Cerebellar cortex (tissue), 1 donor: ENCODE data around the gene CDC42BPG.

Experiments
- DNase-seq: peaks from one replicate; pipeline ENCODE4 v3.0.0-alpha.2; 2015; ENCODE audit warnings: low spot score

Gene CDC42BPG

GRCh38 chr11:64844330-64845128 lies at the start of gene CDC42BPG:
Gene CDC42BPG (minus strand): TSS chr11:64844653. CDS start chr11:64844569, 84 bp downstream.
- peak; percentile 49 for DNase-seq

GRCh38 chr11:64893194-64894069 lies 49.0 kb upstream of the CDC42BPG start:
- no peak for DNase-seq

- DNase-seq = no peak
These were observed 48.4 kb upstream of the CDC42BPG start for GRCh38 chr11:64892838-64893193.

GRCh38 chr11:64892411-64892831 lies 48.0 kb upstream of the CDC42BPG start:
- peak; percentile 60 for DNase-seq

- DNase-seq = no peak
These were observed 47.4 kb upstream of the CDC42BPG start for GRCh38 chr11:64891880-64892279.

- no peak for DNase-seq
These were observed 46.9 kb upstream of the CDC42BPG start for GRCh38 chr11:64891215-64891848.

- DNase-seq = peak; percentile 76
These were observed 46.1 kb upstream of the CDC42BPG start for GRCh38 chr11:64890522-64890939.

GRCh38 chr11:64888729-64889511 lies 44.5 kb upstream of the CDC42BPG start:
- no peak for DNase-seq

GRCh38 chr11:64888406-64888728 lies 43.9 kb upstream of the CDC42BPG start:
- DNase-seq = no peak

GRCh38 chr11:64887757-64888405 lies 43.4 kb upstream of the CDC42BPG start:
- DNase-seq = peak; percentile 77

- no peak for DNase-seq
These were observed 42.8 kb upstream of the CDC42BPG start for GRCh38 chr11:64887234-64887756.

GRCh38 chr11:64885367-64886286 lies 41.2 kb upstream of the CDC42BPG start:
- DNase-seq = no peak

- DNase-seq = no peak
These were observed 39.6 kb upstream of the CDC42BPG start for GRCh38 chr11:64884019-64884418.

- no peak for DNase-seq
These were observed 39.1 kb upstream of the CDC42BPG start for GRCh38 chr11:64883575-64883974.

GRCh38 chr11:64882243-64882642 lies 37.8 kb upstream of the CDC42BPG start:
- no peak for DNase-seq

GRCh38 chr11:64881476-64881875 lies 37.0 kb upstream of the CDC42BPG start:
- no peak for DNase-seq

GRCh38 chr11:64880240-64881001 lies 36.0 kb upstream of the CDC42BPG start:
- DNase-seq = no peak

GRCh38 chr11:64879244-64879900 lies 34.9 kb upstream of the CDC42BPG start:
- DNase-seq = no peak
